ENCODE results near the gene C15orf61. TPM values are rescaled to one million over a fixed set of nuclear protein-coding genes. Genes with fewer than 3 reads are reported as not detected.

The C15orf61 gene
- total and polyA plus RNA-seq, 4 donors, result 1.4 to 5.6 (median 2.5) TPM

DNA sequence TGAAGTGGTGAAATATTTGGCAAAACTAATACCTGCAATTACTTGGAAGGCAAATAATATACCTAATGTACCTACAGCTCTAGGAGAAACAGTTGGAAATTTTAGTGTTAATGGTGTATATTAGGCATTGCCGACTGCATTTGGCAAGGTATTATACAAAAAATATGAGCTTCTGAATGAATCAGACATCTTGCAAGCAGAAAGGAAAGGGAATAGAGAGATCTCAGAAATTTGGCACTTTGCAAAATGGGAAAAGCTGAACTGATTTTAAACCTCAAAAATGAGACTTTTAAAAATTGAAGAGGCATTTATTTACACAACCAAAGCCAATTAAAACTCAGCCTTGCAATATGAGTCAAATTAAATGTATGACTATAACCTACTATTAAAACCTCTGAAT lies 40.2 kb upstream of the C15orf61 start:
- WGBS, result 92% methylated on average over 1 of the region's 1 CpG
- TF ChIP-seq GABPA (IDR thresholded peaks at IDR 0.05 in 1 of 2, conservative IDR thresholded peaks at IDR 0.05 in 1 of 2) (no peak), EGR1 (IDR thresholded peaks at IDR 0.05; ENCODE audit: low read depth in 2 of 2) (no peak), YY1 (IDR thresholded peaks at IDR 0.05) (no peak)
- TF ChIP-seq, protein P1, sequence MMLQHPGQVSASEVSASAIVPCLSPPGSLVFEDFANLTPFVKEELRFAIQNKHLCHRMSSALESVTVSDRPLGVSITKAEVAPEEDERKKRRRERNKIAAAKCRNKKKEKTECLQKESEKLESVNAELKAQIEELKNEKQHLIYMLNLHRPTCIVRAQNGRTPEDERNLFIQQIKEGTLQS (IDR thresholded peaks at IDR 0.05), result no peak
- no peaks in the 10 kb centered on the region for H3K4me1 ChIP-seq (ENCODE audit: control insufficient read depth in 4 of 4, insufficient read depth in 4 of 4, low read length in 3 of 4)
- DNase-seq (ENCODE audit: low spot score), result no peak
- H3K9me3 ChIP-seq (ENCODE audit: control insufficient read depth in 4 of 4, low read length in 3 of 4), result no peaks in the 10 kb centered on the region
- H3K4me3 ChIP-seq (ENCODE audit: low read depth in 1 of 3, low read length in 3 of 3), result no peak overlapping the region
- no peaks in the 10 kb centered on the region for H3K27me3 ChIP-seq (ENCODE audit: control insufficient read depth in 4 of 4, insufficient read depth in 4 of 4, low read length in 3 of 4)
- H3K9ac ChIP-seq (ENCODE audit: low read depth in 1 of 2, low read length in 2 of 2), result no peak overlapping the region
- no peaks in the 10 kb centered on the region for H3K36me3 ChIP-seq (ENCODE audit: control insufficient read depth in 4 of 4, insufficient read depth in 3 of 4, low read depth in 1 of 4, low read length in 3 of 4)
- H3K27ac ChIP-seq (ENCODE audit: low read depth in 1 of 2, low read length in 2 of 2), result no peak overlapping the region

DNA sequence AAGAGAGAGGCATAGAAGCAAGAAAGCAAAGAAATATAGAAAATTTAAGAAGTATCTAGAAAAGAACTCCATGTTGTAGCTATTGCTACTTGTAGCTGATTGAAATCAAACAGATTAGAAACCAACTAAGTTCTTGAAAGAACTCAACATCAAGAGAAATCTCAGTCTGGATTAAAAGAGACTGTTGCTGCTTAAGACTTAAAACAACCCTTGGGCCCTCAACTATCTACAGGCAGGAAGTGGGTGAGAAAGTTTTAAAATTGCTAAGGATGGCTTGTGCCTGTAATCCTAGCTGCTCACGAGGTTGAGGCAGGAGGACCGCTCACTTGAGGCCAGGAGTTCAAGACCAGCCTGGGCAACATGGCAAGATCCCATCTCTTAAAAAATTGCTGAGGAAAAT lies 39.3 kb upstream of the C15orf61 start:
- 95% methylated on average over 2 of the region's 2 CpGs for WGBS
- no peak for TF ChIP-seq YY1 (IDR thresholded peaks at IDR 0.05)
- TF ChIP-seq HNF4A (conservative IDR thresholded peaks at IDR 0.05), result no peak
- no peak for TF ChIP-seq NR2F2 (IDR thresholded peaks at IDR 0.05)

DNA sequence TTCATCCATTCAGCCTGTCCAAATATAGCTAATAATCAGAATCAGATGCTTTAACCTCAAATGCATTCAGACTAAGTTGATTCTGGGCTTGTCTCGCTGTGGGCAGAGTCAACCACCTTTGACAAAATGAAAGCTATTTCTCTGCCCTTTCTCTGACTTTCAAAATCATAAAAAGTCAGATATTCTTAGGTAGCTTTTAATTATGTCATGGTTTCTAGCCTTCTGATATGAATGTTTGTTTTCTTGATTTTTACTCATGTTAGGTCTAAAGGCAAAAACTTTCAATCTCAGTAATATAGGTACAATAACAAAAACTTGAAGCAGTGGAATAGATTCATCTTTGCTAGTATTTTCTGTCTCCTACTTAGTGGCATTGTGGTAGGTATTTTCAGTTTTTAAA lies 25.3 kb upstream of the C15orf61 start:
- no peak overlapping the region for H3K4me3 ChIP-seq (ENCODE audit: low read depth in 1 of 3, low read length in 3 of 3)
- no peak for TF ChIP-seq NR2F2 (IDR thresholded peaks at IDR 0.05)
- no peak for TF ChIP-seq JUND (IDR thresholded peaks at IDR 0.05)
- TF ChIP-seq FOXA2 (IDR thresholded peaks at IDR 0.05), result no peak
- TF ChIP-seq HNF4G (IDR thresholded peaks at IDR 0.05), result no peak
- no peak for TF ChIP-seq GABPA (IDR thresholded peaks at IDR 0.05 in 1 of 2, conservative IDR thresholded peaks at IDR 0.05 in 1 of 2)
- TF ChIP-seq FOXA1 (IDR thresholded peaks at IDR 0.05), result no peak
- TF ChIP-seq RXRA (IDR thresholded peaks at IDR 0.05), result no peak
- TF ChIP-seq HNF4A (conservative IDR thresholded peaks at IDR 0.05), result no peak
- no peak for TF ChIP-seq YY1 (IDR thresholded peaks at IDR 0.05)
- no peak for TF ChIP-seq EGR1 (IDR thresholded peaks at IDR 0.05; ENCODE audit: low read depth in 2 of 2)
- TF ChIP-seq, protein P2, sequence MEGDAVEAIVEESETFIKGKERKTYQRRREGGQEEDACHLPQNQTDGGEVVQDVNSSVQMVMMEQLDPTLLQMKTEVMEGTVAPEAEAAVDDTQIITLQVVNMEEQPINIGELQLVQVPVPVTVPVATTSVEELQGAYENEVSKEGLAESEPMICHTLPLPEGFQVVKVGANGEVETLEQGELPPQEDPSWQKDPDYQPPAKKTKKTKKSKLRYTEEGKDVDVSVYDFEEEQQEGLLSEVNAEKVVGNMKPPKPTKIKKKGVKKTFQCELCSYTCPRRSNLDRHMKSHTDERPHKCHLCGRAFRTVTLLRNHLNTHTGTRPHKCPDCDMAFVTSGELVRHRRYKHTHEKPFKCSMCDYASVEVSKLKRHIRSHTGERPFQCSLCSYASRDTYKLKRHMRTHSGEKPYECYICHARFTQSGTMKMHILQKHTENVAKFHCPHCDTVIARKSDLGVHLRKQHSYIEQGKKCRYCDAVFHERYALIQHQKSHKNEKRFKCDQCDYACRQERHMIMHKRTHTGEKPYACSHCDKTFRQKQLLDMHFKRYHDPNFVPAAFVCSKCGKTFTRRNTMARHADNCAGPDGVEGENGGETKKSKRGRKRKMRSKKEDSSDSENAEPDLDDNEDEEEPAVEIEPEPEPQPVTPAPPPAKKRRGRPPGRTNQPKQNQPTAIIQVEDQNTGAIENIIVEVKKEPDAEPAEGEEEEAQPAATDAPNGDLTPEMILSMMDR (IDR thresholded peaks at IDR 0.05; ENCODE audit: low read depth, low read length, missing input control), result no peak
- TF ChIP-seq, protein P3, sequence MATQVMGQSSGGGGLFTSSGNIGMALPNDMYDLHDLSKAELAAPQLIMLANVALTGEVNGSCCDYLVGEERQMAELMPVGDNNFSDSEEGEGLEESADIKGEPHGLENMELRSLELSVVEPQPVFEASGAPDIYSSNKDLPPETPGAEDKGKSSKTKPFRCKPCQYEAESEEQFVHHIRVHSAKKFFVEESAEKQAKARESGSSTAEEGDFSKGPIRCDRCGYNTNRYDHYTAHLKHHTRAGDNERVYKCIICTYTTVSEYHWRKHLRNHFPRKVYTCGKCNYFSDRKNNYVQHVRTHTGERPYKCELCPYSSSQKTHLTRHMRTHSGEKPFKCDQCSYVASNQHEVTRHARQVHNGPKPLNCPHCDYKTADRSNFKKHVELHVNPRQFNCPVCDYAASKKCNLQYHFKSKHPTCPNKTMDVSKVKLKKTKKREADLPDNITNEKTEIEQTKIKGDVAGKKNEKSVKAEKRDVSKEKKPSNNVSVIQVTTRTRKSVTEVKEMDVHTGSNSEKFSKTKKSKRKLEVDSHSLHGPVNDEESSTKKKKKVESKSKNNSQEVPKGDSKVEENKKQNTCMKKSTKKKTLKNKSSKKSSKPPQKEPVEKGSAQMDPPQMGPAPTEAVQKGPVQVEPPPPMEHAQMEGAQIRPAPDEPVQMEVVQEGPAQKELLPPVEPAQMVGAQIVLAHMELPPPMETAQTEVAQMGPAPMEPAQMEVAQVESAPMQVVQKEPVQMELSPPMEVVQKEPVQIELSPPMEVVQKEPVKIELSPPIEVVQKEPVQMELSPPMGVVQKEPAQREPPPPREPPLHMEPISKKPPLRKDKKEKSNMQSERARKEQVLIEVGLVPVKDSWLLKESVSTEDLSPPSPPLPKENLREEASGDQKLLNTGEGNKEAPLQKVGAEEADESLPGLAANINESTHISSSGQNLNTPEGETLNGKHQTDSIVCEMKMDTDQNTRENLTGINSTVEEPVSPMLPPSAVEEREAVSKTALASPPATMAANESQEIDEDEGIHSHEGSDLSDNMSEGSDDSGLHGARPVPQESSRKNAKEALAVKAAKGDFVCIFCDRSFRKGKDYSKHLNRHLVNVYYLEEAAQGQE (IDR thresholded peaks at IDR 0.05), result no peak
- no peak for TF ChIP-seq TAF1 (conservative IDR thresholded peaks at IDR 0.05)
- no peak for TF ChIP-seq SP1 (IDR thresholded peaks at IDR 0.05)
- TF ChIP-seq, protein P4, sequence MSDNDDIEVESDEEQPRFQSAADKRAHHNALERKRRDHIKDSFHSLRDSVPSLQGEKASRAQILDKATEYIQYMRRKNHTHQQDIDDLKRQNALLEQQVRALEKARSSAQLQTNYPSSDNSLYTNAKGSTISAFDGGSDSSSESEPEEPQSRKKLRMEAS (IDR thresholded peaks at IDR 0.05), result no peak
- no peak for TF ChIP-seq RAD21 (IDR thresholded peaks at IDR 0.05)
- TF ChIP-seq, protein P1 (IDR thresholded peaks at IDR 0.05), result no peak
- TF ChIP-seq, protein P5, sequence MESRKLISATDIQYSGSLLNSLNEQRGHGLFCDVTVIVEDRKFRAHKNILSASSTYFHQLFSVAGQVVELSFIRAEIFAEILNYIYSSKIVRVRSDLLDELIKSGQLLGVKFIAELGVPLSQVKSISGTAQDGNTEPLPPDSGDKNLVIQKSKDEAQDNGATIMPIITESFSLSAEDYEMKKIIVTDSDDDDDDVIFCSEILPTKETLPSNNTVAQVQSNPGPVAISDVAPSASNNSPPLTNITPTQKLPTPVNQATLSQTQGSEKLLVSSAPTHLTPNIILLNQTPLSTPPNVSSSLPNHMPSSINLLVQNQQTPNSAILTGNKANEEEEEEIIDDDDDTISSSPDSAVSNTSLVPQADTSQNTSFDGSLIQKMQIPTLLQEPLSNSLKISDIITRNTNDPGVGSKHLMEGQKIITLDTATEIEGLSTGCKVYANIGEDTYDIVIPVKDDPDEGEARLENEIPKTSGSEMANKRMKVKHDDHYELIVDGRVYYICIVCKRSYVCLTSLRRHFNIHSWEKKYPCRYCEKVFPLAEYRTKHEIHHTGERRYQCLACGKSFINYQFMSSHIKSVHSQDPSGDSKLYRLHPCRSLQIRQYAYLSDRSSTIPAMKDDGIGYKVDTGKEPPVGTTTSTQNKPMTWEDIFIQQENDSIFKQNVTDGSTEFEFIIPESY (IDR thresholded peaks at IDR 0.05), result no peak
- H3K27ac ChIP-seq (ENCODE audit: low read depth in 1 of 2, low read length in 2 of 2), result no peak overlapping the region
- H3K27me3 ChIP-seq (ENCODE audit: control insufficient read depth in 4 of 4, insufficient read depth in 4 of 4, low read length in 3 of 4), result no peaks in the 10 kb centered on the region
- no peak overlapping the region for H3K9ac ChIP-seq (ENCODE audit: low read depth in 1 of 2, low read length in 2 of 2)
- no peaks in the 10 kb centered on the region for H3K4me1 ChIP-seq (ENCODE audit: control insufficient read depth in 4 of 4, insufficient read depth in 4 of 4, low read length in 3 of 4)
- DNase-seq (ENCODE audit: low spot score), result no peak
- H3K36me3 ChIP-seq (ENCODE audit: control insufficient read depth in 4 of 4, insufficient read depth in 3 of 4, low read depth in 1 of 4, low read length in 3 of 4), result no peaks in the 10 kb centered on the region
- no peaks in the 10 kb centered on the region for H3K9me3 ChIP-seq (ENCODE audit: control insufficient read depth in 4 of 4, low read length in 3 of 4)
- WGBS, result 96% methylated on average over 1 of the region's 1 CpG

More for the DNA sequence above, 39.3 kb upstream of the C15orf61 start:
- no peak for DNase-seq (ENCODE audit: low spot score)
- Histone ChIP-seq H3K4me1 (ENCODE audit: control insufficient read depth in 4 of 4, insufficient read depth in 4 of 4, low read length in 3 of 4) (no peaks in the 10 kb centered on the region), H3K27me3 (ENCODE audit: control insufficient read depth in 4 of 4, insufficient read depth in 4 of 4, low read length in 3 of 4) (no peaks in the 10 kb centered on the region), H3K9ac (ENCODE audit: low read depth in 1 of 2, low read length in 2 of 2) (no peak overlapping the region), H3K36me3 (ENCODE audit: control insufficient read depth in 4 of 4, insufficient read depth in 3 of 4, low read depth in 1 of 4, low read length in 3 of 4) (no peaks in the 10 kb centered on the region), H3K4me3 (ENCODE audit: low read depth in 1 of 3, low read length in 3 of 3) (no peak overlapping the region), H3K9me3 (ENCODE audit: control insufficient read depth in 4 of 4, low read length in 3 of 4) (no peaks in the 10 kb centered on the region), H3K27ac (ENCODE audit: low read depth in 1 of 2, low read length in 2 of 2) (no peak overlapping the region)
